Measurements from ENCODE around the gene NDUFA3. TPM values are rescaled to one million over a fixed set of nuclear protein-coding genes. Genes with fewer than 3 reads are reported as not detected.

The NDUFA3 gene
- total and polyA plus RNA-seq, 10 of the 15 experiments (the other 5 are each of a cell fraction or from before 2014, with no cell fraction given) = 40.0 to 335 (median 153) TPM

GRCh38 chr19:54124393-54124792 is 21.7 kb downstream of the NDUFA3 start:
- BruUV-seq (replicated peaks) = no TSS peak
- ChIA-PET RAD21 (ENCODE audit: unreplicated experiment) (no interaction called here), CTCF (interaction anchor here (0.6 kb wide), 1 partner anchor 93 kb away, joined by 3 read pairs; no protein-coding TSS in a partner anchor), SMC1A (ENCODE audit: uncharacterized antibody, unreplicated experiment) (no interaction called here), POLR2A (interaction anchor here (1.2 kb wide), 1 partner anchor 13 kb away, joined by 5 read pairs; no protein-coding TSS in a partner anchor)
- Histone ChIP-seq H2AFZ (ENCODE audit: control insufficient read depth, low read depth, low read length) (no peak overlapping the region), H3K9ac (ENCODE audit: control insufficient read depth, insufficient read depth, low read length) (no peak overlapping the region), H3K79me2 (ENCODE audit: control insufficient read depth, insufficient read depth, low read length) (no peaks in the 10 kb centered on the region), H3K9me3 (replicated peaks; ENCODE audit: control insufficient read depth, insufficient read depth, low read length) (no peaks in the 10 kb centered on the region), H3K4me2 (ENCODE audit: control insufficient read depth, insufficient read depth) (no peak overlapping the region), H3K27me3 (replicated peaks in 1 of 2; ENCODE audit: control insufficient read depth in 2 of 2, insufficient read depth in 2 of 2, low read length in 1 of 2) (no peaks in the 10 kb centered on the region), H4K20me1 (ENCODE audit: control insufficient read depth, insufficient read depth) (no peaks in the 10 kb centered on the region), H3K27ac (ENCODE audit: control insufficient read depth, insufficient read depth) (no peak overlapping the region), H3K4me1 (ENCODE audit: control insufficient read depth, insufficient read depth, low read length) (no peaks in the 10 kb centered on the region), H3K36me3 (ENCODE audit: control insufficient read depth in 2 of 2, insufficient read depth in 2 of 2, low read length in 1 of 2) (peaks cover 8 to 31% of the 10 kb centered on the region in 2 experiments), H3K4me3 (no peak overlapping the region)
- DNase-seq (ENCODE audit: low read depth, low spot score) (no peak), FAIRE-seq (no peak), ATAC-seq (no peak)
- WGBS (ENCODE audit: insufficient coverage, insufficient replicate concordance, low lambda C conversion rate, missing lambda C conversion rate) = 96% methylated on average over 13 of the region's 19 CpGs
- TF ChIP-seq RELA (IDR thresholded peaks at IDR 0.05; ENCODE audit: borderline replicate concordance, partially characterized antibody) = no peak
- TF ChIP-seq MLLT1 (IDR thresholded peaks at IDR 0.05) = no peak
- TF ChIP-seq, protein P1, sequence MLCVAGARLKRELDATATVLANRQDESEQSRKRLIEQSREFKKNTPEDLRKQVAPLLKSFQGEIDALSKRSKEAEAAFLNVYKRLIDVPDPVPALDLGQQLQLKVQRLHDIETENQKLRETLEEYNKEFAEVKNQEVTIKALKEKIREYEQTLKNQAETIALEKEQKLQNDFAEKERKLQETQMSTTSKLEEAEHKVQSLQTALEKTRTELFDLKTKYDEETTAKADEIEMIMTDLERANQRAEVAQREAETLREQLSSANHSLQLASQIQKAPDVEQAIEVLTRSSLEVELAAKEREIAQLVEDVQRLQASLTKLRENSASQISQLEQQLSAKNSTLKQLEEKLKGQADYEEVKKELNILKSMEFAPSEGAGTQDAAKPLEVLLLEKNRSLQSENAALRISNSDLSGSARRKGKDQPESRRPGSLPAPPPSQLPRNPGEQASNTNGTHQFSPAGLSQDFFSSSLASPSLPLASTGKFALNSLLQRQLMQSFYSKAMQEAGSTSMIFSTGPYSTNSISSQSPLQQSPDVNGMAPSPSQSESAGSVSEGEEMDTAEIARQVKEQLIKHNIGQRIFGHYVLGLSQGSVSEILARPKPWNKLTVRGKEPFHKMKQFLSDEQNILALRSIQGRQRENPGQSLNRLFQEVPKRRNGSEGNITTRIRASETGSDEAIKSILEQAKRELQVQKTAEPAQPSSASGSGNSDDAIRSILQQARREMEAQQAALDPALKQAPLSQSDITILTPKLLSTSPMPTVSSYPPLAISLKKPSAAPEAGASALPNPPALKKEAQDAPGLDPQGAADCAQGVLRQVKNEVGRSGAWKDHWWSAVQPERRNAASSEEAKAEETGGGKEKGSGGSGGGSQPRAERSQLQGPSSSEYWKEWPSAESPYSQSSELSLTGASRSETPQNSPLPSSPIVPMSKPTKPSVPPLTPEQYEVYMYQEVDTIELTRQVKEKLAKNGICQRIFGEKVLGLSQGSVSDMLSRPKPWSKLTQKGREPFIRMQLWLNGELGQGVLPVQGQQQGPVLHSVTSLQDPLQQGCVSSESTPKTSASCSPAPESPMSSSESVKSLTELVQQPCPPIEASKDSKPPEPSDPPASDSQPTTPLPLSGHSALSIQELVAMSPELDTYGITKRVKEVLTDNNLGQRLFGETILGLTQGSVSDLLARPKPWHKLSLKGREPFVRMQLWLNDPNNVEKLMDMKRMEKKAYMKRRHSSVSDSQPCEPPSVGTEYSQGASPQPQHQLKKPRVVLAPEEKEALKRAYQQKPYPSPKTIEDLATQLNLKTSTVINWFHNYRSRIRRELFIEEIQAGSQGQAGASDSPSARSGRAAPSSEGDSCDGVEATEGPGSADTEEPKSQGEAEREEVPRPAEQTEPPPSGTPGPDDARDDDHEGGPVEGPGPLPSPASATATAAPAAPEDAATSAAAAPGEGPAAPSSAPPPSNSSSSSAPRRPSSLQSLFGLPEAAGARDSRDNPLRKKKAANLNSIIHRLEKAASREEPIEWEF (IDR thresholded peaks at IDR 0.05; ENCODE audit: insufficient replicate concordance, low read depth, low read length) = no peak
- TF ChIP-seq TCF7 (IDR thresholded peaks at IDR 0.05; ENCODE audit: borderline replicate concordance) = no peak
- no peak for TF ChIP-seq ZZZ3 (IDR thresholded peaks at IDR 0.05; ENCODE audit: control insufficient read depth, insufficient read length, low read depth)
- TF ChIP-seq SRF (IDR thresholded peaks at IDR 0.05; ENCODE audit: low read depth in 2 of 2, low read length in 2 of 2) = no peak
- TF ChIP-seq, protein P2, sequence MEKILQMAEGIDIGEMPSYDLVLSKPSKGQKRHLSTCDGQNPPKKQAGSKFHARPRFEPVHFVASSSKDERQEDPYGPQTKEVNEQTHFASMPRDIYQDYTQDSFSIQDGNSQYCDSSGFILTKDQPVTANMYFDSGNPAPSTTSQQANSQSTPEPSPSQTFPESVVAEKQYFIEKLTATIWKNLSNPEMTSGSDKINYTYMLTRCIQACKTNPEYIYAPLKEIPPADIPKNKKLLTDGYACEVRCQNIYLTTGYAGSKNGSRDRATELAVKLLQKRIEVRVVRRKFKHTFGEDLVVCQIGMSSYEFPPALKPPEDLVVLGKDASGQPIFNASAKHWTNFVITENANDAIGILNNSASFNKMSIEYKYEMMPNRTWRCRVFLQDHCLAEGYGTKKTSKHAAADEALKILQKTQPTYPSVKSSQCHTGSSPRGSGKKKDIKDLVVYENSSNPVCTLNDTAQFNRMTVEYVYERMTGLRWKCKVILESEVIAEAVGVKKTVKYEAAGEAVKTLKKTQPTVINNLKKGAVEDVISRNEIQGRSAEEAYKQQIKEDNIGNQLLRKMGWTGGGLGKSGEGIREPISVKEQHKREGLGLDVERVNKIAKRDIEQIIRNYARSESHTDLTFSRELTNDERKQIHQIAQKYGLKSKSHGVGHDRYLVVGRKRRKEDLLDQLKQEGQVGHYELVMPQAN (conservative IDR thresholded peaks at IDR 0.05) = no peak
- no peak for TF ChIP-seq MYC (IDR thresholded peaks at IDR 0.05; ENCODE audit: insufficient read depth, insufficient read length, insufficient replicate concordance, low read length, severe bottlenecking)
- in situ Hi-C loops (cut with MboI) (no loop called here), intact Hi-C loops (cut with micrococcal nuclease; ENCODE audit: unreplicated experiment) (no loop called here)
